ENCODE results near the gene ELMO3.

The ELMO3 gene

GRCh38 chr16:67250045-67250327 lies 51.1 kb downstream of the ELMO3 start:
- no peaks in the 10 kb centered on the region for H4K20me1 ChIP-seq (ENCODE audit: control insufficient read depth, insufficient read depth, low read depth, low read length)
- no peaks in the 10 kb centered on the region for H3K9me2 ChIP-seq (replicated peaks; ENCODE audit: control insufficient read depth, low read length)
- H3K4me3 ChIP-seq (ENCODE audit: low read length) = no peak overlapping the region
- no peaks in the 10 kb centered on the region for H3K36me3 ChIP-seq (ENCODE audit: control insufficient read depth, low read length)
- no peak for TF ChIP-seq CTCF (IDR thresholded peaks at IDR 0.05; ENCODE audit: low read depth, low read length, poor library complexity, severe bottlenecking)
- TF ChIP-seq EZH2phosphoT487 (IDR thresholded peaks at IDR 0.05; ENCODE audit: borderline replicate concordance, low read length) = no peak
- peaks cover 32% of the 10 kb centered on the region for H3K27me3 ChIP-seq (ENCODE audit: control insufficient read depth, low read length)
- no peak overlapping the region for H3K27ac ChIP-seq (ENCODE audit: low read depth, low read length)
- no peaks in the 10 kb centered on the region for H3K79me2 ChIP-seq (ENCODE audit: control insufficient read depth, low read length)
- H3K4me2 ChIP-seq (ENCODE audit: low read length) = no peak overlapping the region
- peaks cover 9% of the 10 kb centered on the region for H3F3A ChIP-seq (ENCODE audit: control insufficient read depth, insufficient read depth)
- peaks cover 33% of the 10 kb centered on the region for H3K4me1 ChIP-seq (ENCODE audit: control insufficient read depth, low read length)
- H3K9me3 ChIP-seq (ENCODE audit: control insufficient read depth, insufficient read depth, low read length) = no peaks in the 10 kb centered on the region

GRCh38 chr16:67252609-67253497 lies 53.9 kb downstream of the ELMO3 start:
- no peak overlapping the region for H3K4me2 ChIP-seq (ENCODE audit: low read length)

More at GRCh38 chr16:67252609-67253497, 53.9 kb downstream of the ELMO3 start:
- Histone ChIP-seq H3K27me3 (ENCODE audit: control insufficient read depth, low read length) (peaks cover 32% of the 10 kb centered on the region), H3K4me1 (ENCODE audit: control insufficient read depth, low read length) (peaks cover 17% of the 10 kb centered on the region), H3K27ac (ENCODE audit: low read depth, low read length) (no peak overlapping the region), H4K20me1 (ENCODE audit: control insufficient read depth, insufficient read depth, low read depth, low read length) (no peaks in the 10 kb centered on the region), H3K9me3 (ENCODE audit: control insufficient read depth, insufficient read depth, low read length) (no peaks in the 10 kb centered on the region), H3K9me2 (replicated peaks; ENCODE audit: control insufficient read depth, low read length) (no peaks in the 10 kb centered on the region), H3K36me3 (ENCODE audit: control insufficient read depth, low read length) (no peaks in the 10 kb centered on the region), H3K79me2 (ENCODE audit: control insufficient read depth, low read length) (no peaks in the 10 kb centered on the region), H3F3A (ENCODE audit: control insufficient read depth, insufficient read depth) (peaks cover 5% of the 10 kb centered on the region; the same call in 1 of the 2 replicates), H3K4me3 (ENCODE audit: low read length) (no peak overlapping the region)
- no peak for TF ChIP-seq EZH2phosphoT487 (IDR thresholded peaks at IDR 0.05; ENCODE audit: borderline replicate concordance, low read length)
- no peak for TF ChIP-seq CTCF (IDR thresholded peaks at IDR 0.05; ENCODE audit: low read depth, low read length, poor library complexity, severe bottlenecking)
